Measurements from ENCODE around the gene MYZAP. TPM values are rescaled to one million over a fixed set of nuclear protein-coding genes. Genes with fewer than 3 reads are reported as not detected.
"Not testable (repeated sequence)": the region's sequence is repeated elsewhere in the genome, so short reads cannot be mapped to it uniquely, and the experiment has no call there.

The MYZAP gene
- total and polyA plus RNA-seq, 10 of the 15 experiments (the other 5 are each of a cell fraction or from before 2014, with no cell fraction given), result not detected

GRCh38 chr15:57614241-57614640 lies 22.5 kb downstream of the MYZAP start (continued):
- TF ChIP-seq ZBTB40 (IDR thresholded peaks at IDR 0.05; ENCODE audit: borderline replicate concordance) (no peak), HDAC6 (IDR thresholded peaks at IDR 0.05; ENCODE audit: unreplicated experiment) (no peak), WRNIP1 (IDR thresholded peaks at IDR 0.05; ENCODE audit: borderline replicate concordance, low read depth, low read length) (no peak)

- FAIRE-seq; DNase-seq (ENCODE audit: low read depth, low spot score); H4K20me1 ChIP-seq (ENCODE audit: control insufficient read depth, insufficient read depth); ATAC-seq; H3K79me2 ChIP-seq (ENCODE audit: control insufficient read depth, insufficient read depth, low read length); H3K9ac ChIP-seq (ENCODE audit: control insufficient read depth, insufficient read depth, low read length); POLR2A ChIA-PET; intact Hi-C loops (cut with micrococcal nuclease; ENCODE audit: unreplicated experiment); H3K4me2 ChIP-seq (ENCODE audit: control insufficient read depth, insufficient read depth); H3K27me3 ChIP-seq (replicated peaks in 1 of 2; ENCODE audit: control insufficient read depth in 2 of 2, insufficient read depth in 2 of 2, low read length in 1 of 2); H3K9me3 ChIP-seq (replicated peaks; ENCODE audit: control insufficient read depth, insufficient read depth, low read length); SMC1A ChIA-PET (ENCODE audit: uncharacterized antibody, unreplicated experiment); H3K4me3 ChIP-seq; CTCF ChIA-PET; H3K27ac ChIP-seq (ENCODE audit: control insufficient read depth, insufficient read depth); H3K4me1 ChIP-seq (ENCODE audit: control insufficient read depth, insufficient read depth, low read length); H3K36me3 ChIP-seq (ENCODE audit: control insufficient read depth in 2 of 2, insufficient read depth in 2 of 2, low read length in 1 of 2); BruUV-seq (replicated peaks); H2AFZ ChIP-seq (ENCODE audit: control insufficient read depth, low read depth, low read length); in situ Hi-C loops (cut with MboI): not testable (repeated sequence)
- WGBS (ENCODE audit: insufficient coverage, insufficient replicate concordance, low lambda C conversion rate, missing lambda C conversion rate), result 33% methylated on average over 8 of the region's 8 CpGs
- RAD21 ChIA-PET (ENCODE audit: unreplicated experiment), result interaction anchor here (0.8 kb wide), 1 partner anchor 450 kb away, joined by 3 read pairs; no protein-coding TSS in a partner anchor
These were observed 24.3 kb downstream of the MYZAP start for GRCh38 chr15:57615951-57616496.

All from GM12878 (cell line).